GM23338 (cell line): ENCODE measurements around the gene CNNM2.

Experiments
- EZH2 ChIP-seq: fragments of 200-600 bp; sonication (generic); IDR thresholded peaks from one replicate; pipeline ENCODE4 v1.8.0; 2017; ENCODE audit warnings: antibody characterized with exemption, mild to moderate bottlenecking, low read depth; ENCODE audit not compliant: unreplicated experiment
- EZH2phosphoT487 ChIP-seq: fragments of 200-600 bp; sonication (generic); IDR thresholded peaks from one replicate; pipeline ENCODE4 v1.8.1; 2018; ENCODE audit warnings: antibody characterized with exemption; ENCODE audit not compliant: unreplicated experiment
- JUNB ChIP-seq: IDR thresholded peaks from one replicate; pipeline ENCODE4 v1.6.1; 2016; ENCODE audit warnings: antibody characterized with exemption; ENCODE audit not compliant: unreplicated experiment
- POLR2AphosphoS5 ChIP-seq: IDR thresholded peaks from 2 replicates; pipeline ENCODE4 v1.6.1; 2016; ENCODE audit warnings: antibody characterized with exemption, low read depth
- STAT1 ChIP-seq: IDR thresholded peaks from one replicate; pipeline ENCODE4 v1.6.1; 2016; ENCODE audit warnings: antibody characterized with exemption; ENCODE audit not compliant: unreplicated experiment
- ZNF331 ChIP-seq: fragments of 250-450 bp; sonication (Bioruptor Pico); IDR thresholded peaks from 2 replicates; pipeline ENCODE4 v1.5.0; 2020; ENCODE audit warnings: low read depth, mild to moderate bottlenecking, moderate library complexity
- TF ChIP-seq, protein P1 (sequence below), 2 experiments: fragments of 200-600 bp in 1 of 2; sonication (generic) in 1 of 2; conservative IDR thresholded peaks; 2 replicates each; pipeline versions ENCODE4 v1.5.1 to v1.6.1; 2016 to 2017; ENCODE audit warnings: antibody characterized with exemption in 2 of 2, low read depth in 2 of 2, mild to moderate bottlenecking in 2 of 2, moderate library complexity in 1 of 2
- TF ChIP-seq, protein P2 (sequence below): IDR thresholded peaks from 2 replicates; pipeline ENCODE4 v1.6.1; 2016; ENCODE audit warnings: antibody characterized with exemption
- TF ChIP-seq, protein P3 (sequence below): IDR thresholded peaks from one replicate; pipeline ENCODE4 v1.6.1; 2018; ENCODE audit warnings: antibody characterized with exemption; ENCODE audit not compliant: unreplicated experiment

DNA sequence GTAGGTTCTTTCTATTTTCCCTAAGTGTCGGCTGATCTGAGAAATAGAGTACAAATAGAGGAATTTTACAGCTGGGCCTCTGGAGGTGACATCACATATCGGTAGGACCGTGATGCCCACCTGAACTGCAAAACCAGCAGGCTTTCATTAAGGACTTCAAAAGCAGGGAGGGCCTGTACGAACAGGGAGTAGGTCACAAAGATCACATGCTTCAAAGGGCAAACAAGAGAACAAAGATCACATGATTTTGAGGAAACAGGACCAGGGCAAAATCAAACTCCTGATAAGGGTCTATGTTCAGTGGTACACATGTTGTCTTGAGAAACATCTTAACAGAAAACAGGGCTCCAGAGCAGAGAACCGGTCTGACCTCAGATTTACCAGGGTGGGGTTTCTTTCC lies 88.9 kb downstream of the CNNM2 start:
- TF ChIP-seq, protein P1, sequence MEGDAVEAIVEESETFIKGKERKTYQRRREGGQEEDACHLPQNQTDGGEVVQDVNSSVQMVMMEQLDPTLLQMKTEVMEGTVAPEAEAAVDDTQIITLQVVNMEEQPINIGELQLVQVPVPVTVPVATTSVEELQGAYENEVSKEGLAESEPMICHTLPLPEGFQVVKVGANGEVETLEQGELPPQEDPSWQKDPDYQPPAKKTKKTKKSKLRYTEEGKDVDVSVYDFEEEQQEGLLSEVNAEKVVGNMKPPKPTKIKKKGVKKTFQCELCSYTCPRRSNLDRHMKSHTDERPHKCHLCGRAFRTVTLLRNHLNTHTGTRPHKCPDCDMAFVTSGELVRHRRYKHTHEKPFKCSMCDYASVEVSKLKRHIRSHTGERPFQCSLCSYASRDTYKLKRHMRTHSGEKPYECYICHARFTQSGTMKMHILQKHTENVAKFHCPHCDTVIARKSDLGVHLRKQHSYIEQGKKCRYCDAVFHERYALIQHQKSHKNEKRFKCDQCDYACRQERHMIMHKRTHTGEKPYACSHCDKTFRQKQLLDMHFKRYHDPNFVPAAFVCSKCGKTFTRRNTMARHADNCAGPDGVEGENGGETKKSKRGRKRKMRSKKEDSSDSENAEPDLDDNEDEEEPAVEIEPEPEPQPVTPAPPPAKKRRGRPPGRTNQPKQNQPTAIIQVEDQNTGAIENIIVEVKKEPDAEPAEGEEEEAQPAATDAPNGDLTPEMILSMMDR (conservative IDR thresholded peaks at IDR 0.05; ENCODE audit: low read depth in 2 of 2), result no peak
- no peak for TF ChIP-seq POLR2AphosphoS5
- TF ChIP-seq ZNF331 (CRISPR knock-in tag), result no peak
- TF ChIP-seq, protein P2, sequence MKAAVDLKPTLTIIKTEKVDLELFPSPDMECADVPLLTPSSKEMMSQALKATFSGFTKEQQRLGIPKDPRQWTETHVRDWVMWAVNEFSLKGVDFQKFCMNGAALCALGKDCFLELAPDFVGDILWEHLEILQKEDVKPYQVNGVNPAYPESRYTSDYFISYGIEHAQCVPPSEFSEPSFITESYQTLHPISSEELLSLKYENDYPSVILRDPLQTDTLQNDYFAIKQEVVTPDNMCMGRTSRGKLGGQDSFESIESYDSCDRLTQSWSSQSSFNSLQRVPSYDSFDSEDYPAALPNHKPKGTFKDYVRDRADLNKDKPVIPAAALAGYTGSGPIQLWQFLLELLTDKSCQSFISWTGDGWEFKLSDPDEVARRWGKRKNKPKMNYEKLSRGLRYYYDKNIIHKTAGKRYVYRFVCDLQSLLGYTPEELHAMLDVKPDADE, result no peak
- TF ChIP-seq EZH2phosphoT487, result no peak
- TF ChIP-seq EZH2, result no peak
- TF ChIP-seq, protein P3, sequence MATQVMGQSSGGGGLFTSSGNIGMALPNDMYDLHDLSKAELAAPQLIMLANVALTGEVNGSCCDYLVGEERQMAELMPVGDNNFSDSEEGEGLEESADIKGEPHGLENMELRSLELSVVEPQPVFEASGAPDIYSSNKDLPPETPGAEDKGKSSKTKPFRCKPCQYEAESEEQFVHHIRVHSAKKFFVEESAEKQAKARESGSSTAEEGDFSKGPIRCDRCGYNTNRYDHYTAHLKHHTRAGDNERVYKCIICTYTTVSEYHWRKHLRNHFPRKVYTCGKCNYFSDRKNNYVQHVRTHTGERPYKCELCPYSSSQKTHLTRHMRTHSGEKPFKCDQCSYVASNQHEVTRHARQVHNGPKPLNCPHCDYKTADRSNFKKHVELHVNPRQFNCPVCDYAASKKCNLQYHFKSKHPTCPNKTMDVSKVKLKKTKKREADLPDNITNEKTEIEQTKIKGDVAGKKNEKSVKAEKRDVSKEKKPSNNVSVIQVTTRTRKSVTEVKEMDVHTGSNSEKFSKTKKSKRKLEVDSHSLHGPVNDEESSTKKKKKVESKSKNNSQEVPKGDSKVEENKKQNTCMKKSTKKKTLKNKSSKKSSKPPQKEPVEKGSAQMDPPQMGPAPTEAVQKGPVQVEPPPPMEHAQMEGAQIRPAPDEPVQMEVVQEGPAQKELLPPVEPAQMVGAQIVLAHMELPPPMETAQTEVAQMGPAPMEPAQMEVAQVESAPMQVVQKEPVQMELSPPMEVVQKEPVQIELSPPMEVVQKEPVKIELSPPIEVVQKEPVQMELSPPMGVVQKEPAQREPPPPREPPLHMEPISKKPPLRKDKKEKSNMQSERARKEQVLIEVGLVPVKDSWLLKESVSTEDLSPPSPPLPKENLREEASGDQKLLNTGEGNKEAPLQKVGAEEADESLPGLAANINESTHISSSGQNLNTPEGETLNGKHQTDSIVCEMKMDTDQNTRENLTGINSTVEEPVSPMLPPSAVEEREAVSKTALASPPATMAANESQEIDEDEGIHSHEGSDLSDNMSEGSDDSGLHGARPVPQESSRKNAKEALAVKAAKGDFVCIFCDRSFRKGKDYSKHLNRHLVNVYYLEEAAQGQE, result no peak
- TF ChIP-seq JUNB, result no peak
- no peak for TF ChIP-seq STAT1
